ENCODE data around the gene CLCN6. TPM values are rescaled to one million over a fixed set of nuclear protein-coding genes. Genes with fewer than 3 reads are reported as not detected.

Gene CLCN6
- total and polyA plus RNA-seq, 2 of the 13 experiments (the other 11 are each of a cell fraction or from before 2014, with no cell fraction given), result 14.9 to 19.3 TPM

DNA sequence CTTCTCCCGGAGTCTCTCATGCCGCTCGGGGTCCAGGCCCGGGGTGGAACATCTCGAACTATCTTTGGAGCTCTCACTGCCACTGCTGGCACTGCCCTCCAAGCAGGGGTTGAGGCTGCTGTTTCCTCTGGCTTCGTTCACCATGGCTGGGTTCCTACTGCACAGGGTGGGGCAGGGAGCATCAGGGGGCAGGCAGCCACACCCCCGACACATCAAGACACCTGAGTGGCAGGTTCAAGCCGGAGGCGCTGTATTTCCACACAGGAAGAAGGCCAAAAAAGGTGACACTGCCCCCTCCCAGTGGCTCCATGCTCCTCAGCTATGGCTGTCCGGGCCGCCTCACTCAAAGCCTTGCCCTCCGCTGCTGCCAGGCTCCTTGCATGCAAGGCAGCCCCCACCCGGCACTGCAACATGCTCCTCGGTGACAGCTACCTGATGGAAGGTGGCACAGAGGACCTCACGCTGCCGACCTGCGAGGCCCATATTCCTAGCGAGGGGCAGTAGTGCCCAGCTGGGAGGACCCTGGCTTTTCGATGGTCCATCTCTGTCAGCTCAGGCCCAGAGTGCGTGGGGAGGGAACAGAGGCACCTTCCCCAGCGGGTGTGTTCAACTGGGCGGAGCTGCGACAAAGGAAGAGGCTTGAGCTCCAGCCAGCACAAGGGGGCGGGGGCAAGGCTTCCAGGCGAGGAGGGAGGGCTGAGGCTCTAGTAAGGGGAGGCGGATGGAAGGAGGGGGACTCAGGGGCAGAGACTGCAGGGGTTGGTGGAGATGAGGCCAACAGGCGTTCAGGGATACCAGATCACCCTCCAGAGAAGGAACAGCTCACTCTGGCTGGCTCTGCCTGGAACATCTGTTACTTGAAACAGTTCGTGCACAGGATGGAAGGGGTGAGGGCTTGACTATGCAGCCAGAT is 2.8 kb upstream of the CLCN6 start (continued):
- TF ChIP-seq, protein P1, sequence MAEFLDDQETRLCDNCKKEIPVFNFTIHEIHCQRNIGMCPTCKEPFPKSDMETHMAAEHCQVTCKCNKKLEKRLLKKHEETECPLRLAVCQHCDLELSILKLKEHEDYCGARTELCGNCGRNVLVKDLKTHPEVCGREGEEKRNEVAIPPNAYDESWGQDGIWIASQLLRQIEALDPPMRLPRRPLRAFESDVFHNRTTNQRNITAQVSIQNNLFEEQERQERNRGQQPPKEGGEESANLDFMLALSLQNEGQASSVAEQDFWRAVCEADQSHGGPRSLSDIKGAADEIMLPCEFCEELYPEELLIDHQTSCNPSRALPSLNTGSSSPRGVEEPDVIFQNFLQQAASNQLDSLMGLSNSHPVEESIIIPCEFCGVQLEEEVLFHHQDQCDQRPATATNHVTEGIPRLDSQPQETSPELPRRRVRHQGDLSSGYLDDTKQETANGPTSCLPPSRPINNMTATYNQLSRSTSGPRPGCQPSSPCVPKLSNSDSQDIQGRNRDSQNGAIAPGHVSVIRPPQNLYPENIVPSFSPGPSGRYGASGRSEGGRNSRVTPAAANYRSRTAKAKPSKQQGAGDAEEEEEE (CRISPR knock-in tag; IDR thresholded peaks at IDR 0.05; ENCODE audit: borderline replicate concordance), result no peak
- TF ChIP-seq KLF9 (CRISPR knock-in tag; IDR thresholded peaks at IDR 0.05; ENCODE audit: low read depth), result no peak
- no peak for TF ChIP-seq SP4 (CRISPR knock-in tag; IDR thresholded peaks at IDR 0.05)
- TF ChIP-seq KDM5A (IDR thresholded peaks at IDR 0.05; ENCODE audit: borderline replicate concordance, low read length), result no peak
- no peak for TF ChIP-seq MTF2 (CRISPR knock-in tag; IDR thresholded peaks at IDR 0.05; ENCODE audit: borderline replicate concordance)
- no peak for TF ChIP-seq HOXA7 (CRISPR knock-in tag; IDR thresholded peaks at IDR 0.05)
- TF ChIP-seq, protein P2, sequence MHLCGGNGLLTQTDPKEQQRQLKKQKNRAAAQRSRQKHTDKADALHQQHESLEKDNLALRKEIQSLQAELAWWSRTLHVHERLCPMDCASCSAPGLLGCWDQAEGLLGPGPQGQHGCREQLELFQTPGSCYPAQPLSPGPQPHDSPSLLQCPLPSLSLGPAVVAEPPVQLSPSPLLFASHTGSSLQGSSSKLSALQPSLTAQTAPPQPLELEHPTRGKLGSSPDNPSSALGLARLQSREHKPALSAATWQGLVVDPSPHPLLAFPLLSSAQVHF (CRISPR knock-in tag; IDR thresholded peaks at IDR 0.05), result no peak
- TF ChIP-seq HNRNPL (IDR thresholded peaks at IDR 0.05; ENCODE audit: low read depth, low read length), result 0 out of 2 replicates have a peak, but pooled peaks have one; percentile 33
- TF ChIP-seq ZNF337 (CRISPR knock-in tag; IDR thresholded peaks at IDR 0.05; ENCODE audit: borderline replicate concordance, low read depth), result no peak
- peak; percentile 89 for TF ChIP-seq AGO2 (optimal IDR thresholded peaks at IDR 0.05; ENCODE audit: low read depth, low read length)
- TF ChIP-seq, protein P3, sequence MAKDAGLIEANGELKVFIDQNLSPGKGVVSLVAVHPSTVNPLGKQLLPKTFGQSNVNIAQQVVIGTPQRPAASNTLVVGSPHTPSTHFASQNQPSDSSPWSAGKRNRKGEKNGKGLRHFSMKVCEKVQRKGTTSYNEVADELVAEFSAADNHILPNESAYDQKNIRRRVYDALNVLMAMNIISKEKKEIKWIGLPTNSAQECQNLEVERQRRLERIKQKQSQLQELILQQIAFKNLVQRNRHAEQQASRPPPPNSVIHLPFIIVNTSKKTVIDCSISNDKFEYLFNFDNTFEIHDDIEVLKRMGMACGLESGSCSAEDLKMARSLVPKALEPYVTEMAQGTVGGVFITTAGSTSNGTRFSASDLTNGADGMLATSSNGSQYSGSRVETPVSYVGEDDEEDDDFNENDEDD (CRISPR knock-in tag; IDR thresholded peaks at IDR 0.05; ENCODE audit: borderline replicate concordance), result no peak
- TF ChIP-seq KDM5B (CRISPR knock-in tag; IDR thresholded peaks at IDR 0.05; ENCODE audit: borderline replicate concordance), result no peak
- TF ChIP-seq, protein P4, sequence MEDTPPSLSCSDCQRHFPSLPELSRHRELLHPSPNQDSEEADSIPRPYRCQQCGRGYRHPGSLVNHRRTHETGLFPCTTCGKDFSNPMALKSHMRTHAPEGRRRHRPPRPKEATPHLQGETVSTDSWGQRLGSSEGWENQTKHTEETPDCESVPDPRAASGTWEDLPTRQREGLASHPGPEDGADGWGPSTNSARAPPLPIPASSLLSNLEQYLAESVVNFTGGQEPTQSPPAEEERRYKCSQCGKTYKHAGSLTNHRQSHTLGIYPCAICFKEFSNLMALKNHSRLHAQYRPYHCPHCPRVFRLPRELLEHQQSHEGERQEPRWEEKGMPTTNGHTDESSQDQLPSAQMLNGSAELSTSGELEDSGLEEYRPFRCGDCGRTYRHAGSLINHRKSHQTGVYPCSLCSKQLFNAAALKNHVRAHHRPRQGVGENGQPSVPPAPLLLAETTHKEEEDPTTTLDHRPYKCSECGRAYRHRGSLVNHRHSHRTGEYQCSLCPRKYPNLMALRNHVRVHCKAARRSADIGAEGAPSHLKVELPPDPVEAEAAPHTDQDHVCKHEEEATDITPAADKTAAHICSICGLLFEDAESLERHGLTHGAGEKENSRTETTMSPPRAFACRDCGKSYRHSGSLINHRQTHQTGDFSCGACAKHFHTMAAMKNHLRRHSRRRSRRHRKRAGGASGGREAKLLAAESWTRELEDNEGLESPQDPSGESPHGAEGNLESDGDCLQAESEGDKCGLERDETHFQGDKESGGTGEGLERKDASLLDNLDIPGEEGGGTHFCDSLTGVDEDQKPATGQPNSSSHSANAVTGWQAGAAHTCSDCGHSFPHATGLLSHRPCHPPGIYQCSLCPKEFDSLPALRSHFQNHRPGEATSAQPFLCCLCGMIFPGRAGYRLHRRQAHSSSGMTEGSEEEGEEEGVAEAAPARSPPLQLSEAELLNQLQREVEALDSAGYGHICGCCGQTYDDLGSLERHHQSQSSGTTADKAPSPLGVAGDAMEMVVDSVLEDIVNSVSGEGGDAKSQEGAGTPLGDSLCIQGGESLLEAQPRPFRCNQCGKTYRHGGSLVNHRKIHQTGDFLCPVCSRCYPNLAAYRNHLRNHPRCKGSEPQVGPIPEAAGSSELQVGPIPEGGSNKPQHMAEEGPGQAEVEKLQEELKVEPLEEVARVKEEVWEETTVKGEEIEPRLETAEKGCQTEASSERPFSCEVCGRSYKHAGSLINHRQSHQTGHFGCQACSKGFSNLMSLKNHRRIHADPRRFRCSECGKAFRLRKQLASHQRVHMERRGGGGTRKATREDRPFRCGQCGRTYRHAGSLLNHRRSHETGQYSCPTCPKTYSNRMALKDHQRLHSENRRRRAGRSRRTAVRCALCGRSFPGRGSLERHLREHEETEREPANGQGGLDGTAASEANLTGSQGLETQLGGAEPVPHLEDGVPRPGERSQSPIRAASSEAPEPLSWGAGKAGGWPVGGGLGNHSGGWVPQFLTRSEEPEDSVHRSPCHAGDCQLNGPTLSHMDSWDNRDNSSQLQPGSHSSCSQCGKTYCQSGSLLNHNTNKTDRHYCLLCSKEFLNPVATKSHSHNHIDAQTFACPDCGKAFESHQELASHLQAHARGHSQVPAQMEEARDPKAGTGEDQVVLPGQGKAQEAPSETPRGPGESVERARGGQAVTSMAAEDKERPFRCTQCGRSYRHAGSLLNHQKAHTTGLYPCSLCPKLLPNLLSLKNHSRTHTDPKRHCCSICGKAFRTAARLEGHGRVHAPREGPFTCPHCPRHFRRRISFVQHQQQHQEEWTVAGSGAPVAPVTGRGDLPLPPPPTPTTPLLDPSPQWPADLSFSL (CRISPR knock-in tag; IDR thresholded peaks at IDR 0.05), result no peak
- TF ChIP-seq ZBTB3 (CRISPR knock-in tag; IDR thresholded peaks at IDR 0.05; ENCODE audit: borderline replicate concordance, low read depth), result no peak
- no peak for TF ChIP-seq ZEB1 (IDR thresholded peaks at IDR 0.05; ENCODE audit: insufficient replicate concordance, low read depth)

Data from HepG2 (cell line).